Liver (tissue), 3 donors: ENCODE data around the gene XAF1.
"Not testable (repeated sequence)": the region's sequence is repeated elsewhere in the genome, so short reads cannot be mapped to it uniquely, and the experiment has no call there.

Source experiments
- EGR1 ChIP-seq, 2 donors: IDR thresholded peaks; 2 replicates each; pipeline ENCODE4 v1.6.1; 2016 to 2018; ENCODE audit warnings: antibody characterized with exemption in 2 of 2, low read depth in 2 of 2
- FOXA1 ChIP-seq: IDR thresholded peaks from 2 replicates; pipeline ENCODE4 v1.6.1; 2016; ENCODE audit warnings: antibody characterized with exemption
- RAD21 ChIP-seq, 2 donors: IDR thresholded peaks; 2 replicates each; pipeline ENCODE4 v1.6.1; 2016; ENCODE audit warnings: antibody characterized with exemption in 2 of 2, mild to moderate bottlenecking in 2 of 2
- REST ChIP-seq: IDR thresholded peaks from 2 replicates; pipeline ENCODE4 v1.6.1; 2016; ENCODE audit warnings: antibody characterized with exemption, mild to moderate bottlenecking
- RXRA ChIP-seq, 2 donors: IDR thresholded peaks; 2 replicates each; pipeline ENCODE4 v1.6.1; 2017 to 2018; ENCODE audit warnings: antibody characterized with exemption in 2 of 2, mild to moderate bottlenecking in 1 of 2
- SP1 ChIP-seq: IDR thresholded peaks from 2 replicates; pipeline ENCODE4 v1.6.1; 2018; ENCODE audit warnings: antibody characterized with exemption, mild to moderate bottlenecking
- TAF1 ChIP-seq: conservative IDR thresholded peaks from 2 replicates; pipeline ENCODE4 v1.6.1; 2016; ENCODE audit warnings: antibody characterized with exemption, mild to moderate bottlenecking
- YY1 ChIP-seq: IDR thresholded peaks from 2 replicates; pipeline ENCODE4 v1.6.1; 2016; ENCODE audit warnings: antibody characterized with exemption, mild to moderate bottlenecking
- TF ChIP-seq, protein P1 (sequence below): fragments of 150-350 bp; IDR thresholded peaks from 2 replicates; pipeline ENCODE4 v1.5.1; 2017; ENCODE audit warnings: improper control_type of control experiment, low read depth, low read length; ENCODE audit not compliant: missing input control
- TF ChIP-seq, protein P2 (sequence below): IDR thresholded peaks from 2 replicates; pipeline ENCODE4 v1.6.1; 2016; ENCODE audit warnings: antibody characterized with exemption
- TF ChIP-seq, protein P3 (sequence below): IDR thresholded peaks from 2 replicates; pipeline ENCODE4 v1.6.1; 2016; ENCODE audit warnings: antibody characterized with exemption
- donor health status: healthy.
- donor health status: healthy.

GRCh38 chr17:6774906-6775305 is 19.1 kb downstream of the XAF1 start:
- not testable (repeated sequence) for TF ChIP-seq RAD21 (IDR thresholded peaks at IDR 0.05); FOXA1; RXRA (IDR thresholded peaks at IDR 0.05); TAF1; REST; EGR1 (IDR thresholded peaks at IDR 0.05; ENCODE audit: low read depth in 2 of 2); SP1; YY1
- TF ChIP-seq, protein P1, sequence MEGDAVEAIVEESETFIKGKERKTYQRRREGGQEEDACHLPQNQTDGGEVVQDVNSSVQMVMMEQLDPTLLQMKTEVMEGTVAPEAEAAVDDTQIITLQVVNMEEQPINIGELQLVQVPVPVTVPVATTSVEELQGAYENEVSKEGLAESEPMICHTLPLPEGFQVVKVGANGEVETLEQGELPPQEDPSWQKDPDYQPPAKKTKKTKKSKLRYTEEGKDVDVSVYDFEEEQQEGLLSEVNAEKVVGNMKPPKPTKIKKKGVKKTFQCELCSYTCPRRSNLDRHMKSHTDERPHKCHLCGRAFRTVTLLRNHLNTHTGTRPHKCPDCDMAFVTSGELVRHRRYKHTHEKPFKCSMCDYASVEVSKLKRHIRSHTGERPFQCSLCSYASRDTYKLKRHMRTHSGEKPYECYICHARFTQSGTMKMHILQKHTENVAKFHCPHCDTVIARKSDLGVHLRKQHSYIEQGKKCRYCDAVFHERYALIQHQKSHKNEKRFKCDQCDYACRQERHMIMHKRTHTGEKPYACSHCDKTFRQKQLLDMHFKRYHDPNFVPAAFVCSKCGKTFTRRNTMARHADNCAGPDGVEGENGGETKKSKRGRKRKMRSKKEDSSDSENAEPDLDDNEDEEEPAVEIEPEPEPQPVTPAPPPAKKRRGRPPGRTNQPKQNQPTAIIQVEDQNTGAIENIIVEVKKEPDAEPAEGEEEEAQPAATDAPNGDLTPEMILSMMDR: not testable (repeated sequence)
- TF ChIP-seq, protein P2, sequence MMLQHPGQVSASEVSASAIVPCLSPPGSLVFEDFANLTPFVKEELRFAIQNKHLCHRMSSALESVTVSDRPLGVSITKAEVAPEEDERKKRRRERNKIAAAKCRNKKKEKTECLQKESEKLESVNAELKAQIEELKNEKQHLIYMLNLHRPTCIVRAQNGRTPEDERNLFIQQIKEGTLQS: not testable (repeated sequence)
- TF ChIP-seq, protein P3, sequence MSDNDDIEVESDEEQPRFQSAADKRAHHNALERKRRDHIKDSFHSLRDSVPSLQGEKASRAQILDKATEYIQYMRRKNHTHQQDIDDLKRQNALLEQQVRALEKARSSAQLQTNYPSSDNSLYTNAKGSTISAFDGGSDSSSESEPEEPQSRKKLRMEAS: not testable (repeated sequence)
